Measurements from ENCODE around the gene FAM118B. TPM values are rescaled to one million over a fixed set of nuclear protein-coding genes. Genes with fewer than 3 reads are reported as not detected.

Gene FAM118B
- total RNA-seq, 1 donor: 38.0 TPM

GRCh38 chr11:126193038-126193478 is 18.5 kb upstream of the FAM118B start:
- no peak for TF ChIP-seq CTCF (IDR thresholded peaks at IDR 0.05; ENCODE audit: insufficient read depth, low read depth, low read length)
- H3K4me3 ChIP-seq (ENCODE audit: low read depth, low read length): no peak overlapping the region
- DNase-seq (ENCODE audit: low read depth): no peak

- H3K4me3 ChIP-seq (ENCODE audit: low read depth, low read length): no peak overlapping the region
- DNase-seq (ENCODE audit: low read depth): peak; percentile 62
- TF ChIP-seq CTCF (IDR thresholded peaks at IDR 0.05; ENCODE audit: insufficient read depth, low read depth, low read length): peak; percentile 64
These were observed 17.4 kb upstream of the FAM118B start for GRCh38 chr11:126194121-126194543.

- H3K4me3 ChIP-seq (ENCODE audit: low read depth, low read length): no peak overlapping the region
- DNase-seq (ENCODE audit: low read depth): no peak
- no peak for TF ChIP-seq CTCF (IDR thresholded peaks at IDR 0.05; ENCODE audit: insufficient read depth, low read depth, low read length)
These were observed 16.5 kb upstream of the FAM118B start for GRCh38 chr11:126195119-126195518.

- TF ChIP-seq CTCF (IDR thresholded peaks at IDR 0.05; ENCODE audit: insufficient read depth, low read depth, low read length): no peak
- H3K4me3 ChIP-seq (ENCODE audit: low read depth, low read length): no peak overlapping the region
- peak; percentile 61 for DNase-seq (ENCODE audit: low read depth)
These were observed 14.2 kb upstream of the FAM118B start for GRCh38 chr11:126197277-126197939.

- no peak for TF ChIP-seq CTCF (IDR thresholded peaks at IDR 0.05; ENCODE audit: insufficient read depth, low read depth, low read length)
- DNase-seq (ENCODE audit: low read depth): no peak
- H3K4me3 ChIP-seq (ENCODE audit: low read depth, low read length): no peak overlapping the region
These were observed 12.9 kb upstream of the FAM118B start for GRCh38 chr11:126198648-126199047.

GRCh38 chr11:126202646-126203359 is 8.8 kb upstream of the FAM118B start:
- H3K4me3 ChIP-seq (ENCODE audit: low read depth, low read length): no peak overlapping the region
- TF ChIP-seq CTCF (IDR thresholded peaks at IDR 0.05; ENCODE audit: insufficient read depth, low read depth, low read length): no peak
- no peak for DNase-seq (ENCODE audit: low read depth)

Measured in fibroblast of villous mesenchyme (primary cell).